SK-N-SH treated with all-trans-retinoic acid at 6 μM for 48 hours (cell line): ENCODE results near the gene STRBP.

Source experiments
- ATAC-seq: fragments of 200-7000 bp; cut with Tn5 transposase; 3 replicates; pipeline ENCODE4 v1.9.1; 2020; ENCODE audit warnings: mild to moderate bottlenecking, moderate library complexity
- ARNTL ChIP-seq: fragments of 450-650 bp; formaldehyde crosslinking; IDR thresholded peaks from 2 replicates; pipeline ENCODE4 v1.5.0; 2020; ENCODE audit warnings: low read depth, mild to moderate bottlenecking, moderate library complexity, borderline replicate concordance
- BACH2 ChIP-seq: fragments of 250-450 bp; sonication (Bioruptor Pico); IDR thresholded peaks from 2 replicates; pipeline ENCODE4 v1.9.0; 2021; ENCODE audit warnings: mild to moderate bottlenecking, borderline replicate concordance
- CSDC2 ChIP-seq: fragments of 250-450 bp; sonication (Bioruptor Pico); IDR thresholded peaks from 2 replicates; pipeline ENCODE4 v1.5.0; 2020; ENCODE audit warnings: mild to moderate bottlenecking, moderate library complexity
- ESRRG ChIP-seq: fragments of 250-450 bp; sonication (Bioruptor Pico); IDR thresholded peaks from 2 replicates; pipeline ENCODE4 v1.6.1; 2021; ENCODE audit warnings: mild to moderate bottlenecking
- GLIS3 ChIP-seq: fragments of 250-450 bp; sonication (Bioruptor Pico); IDR thresholded peaks from 2 replicates; pipeline ENCODE4 v1.5.0; 2020; ENCODE audit warnings: mild to moderate bottlenecking, moderate library complexity
- ISL1 ChIP-seq: fragments of 250-450 bp; sonication (Bioruptor Pico); IDR thresholded peaks from 2 replicates; pipeline ENCODE4 v2.1.2; 2022; ENCODE audit warnings: mild to moderate bottlenecking, moderate library complexity
- OSR1 ChIP-seq: fragments of 250-450 bp; sonication (Bioruptor Pico); IDR thresholded peaks from 2 replicates; pipeline ENCODE4 v1.8.0; 2022; ENCODE audit warnings: moderate library complexity, mild to moderate bottlenecking, inconsistent platforms
- POU6F1 ChIP-seq: fragments of 250-450 bp; sonication (Bioruptor Pico); IDR thresholded peaks from 2 replicates; pipeline ENCODE4 v1.8.0; 2021; ENCODE audit warnings: low read depth, mild to moderate bottlenecking, moderate library complexity, borderline replicate concordance
- PPARA ChIP-seq: fragments of 250-450 bp; sonication (Bioruptor Pico); IDR thresholded peaks from 2 replicates; pipeline ENCODE4 v1.5.0; 2020; ENCODE audit warnings: mild to moderate bottlenecking, borderline replicate concordance
- RARB ChIP-seq: fragments of 250-450 bp; sonication (Bioruptor Pico); IDR thresholded peaks from 2 replicates; pipeline ENCODE4 v1.8.0; 2021; ENCODE audit warnings: mild to moderate bottlenecking, moderate library complexity
- SNAI2 ChIP-seq: fragments of 250-450 bp; sonication (Bioruptor Pico); IDR thresholded peaks from 2 replicates; pipeline ENCODE4 v1.5.0; 2020; ENCODE audit warnings: mild to moderate bottlenecking, moderate library complexity
- TCF4 ChIP-seq: fragments of 250-450 bp; sonication (Bioruptor Pico); IDR thresholded peaks from 2 replicates; pipeline ENCODE4 v1.8.0; 2021; ENCODE audit warnings: mild to moderate bottlenecking, moderate library complexity, borderline replicate concordance
- TOX ChIP-seq: fragments of 250-450 bp; sonication (Bioruptor Pico); IDR thresholded peaks from 2 replicates; pipeline ENCODE4 v1.8.0; 2021; ENCODE audit warnings: mild to moderate bottlenecking, moderate library complexity, borderline replicate concordance
- TSHZ2 ChIP-seq: fragments of 250-450 bp; sonication (Bioruptor Pico); IDR thresholded peaks from 2 replicates; pipeline ENCODE4 v1.5.0; 2020; ENCODE audit warnings: mild to moderate bottlenecking, moderate library complexity
- ZFP3 ChIP-seq: fragments of 250-450 bp; sonication (Bioruptor Pico); IDR thresholded peaks from 2 replicates; pipeline ENCODE4 v1.5.0; 2020; ENCODE audit warnings: mild to moderate bottlenecking, moderate library complexity
- ZFP30 ChIP-seq: fragments of 450-650 bp; formaldehyde crosslinking; IDR thresholded peaks from 2 replicates; pipeline ENCODE4 v1.5.0; 2022; ENCODE audit warnings: mild to moderate bottlenecking, moderate library complexity
- ZNF565 ChIP-seq: fragments of 450-650 bp; formaldehyde crosslinking; conservative IDR thresholded peaks from 2 replicates; pipeline ENCODE4 v1.5.0; 2020; ENCODE audit warnings: low read depth, mild to moderate bottlenecking, moderate library complexity
- ZNF70 ChIP-seq: fragments of 450-650 bp; formaldehyde crosslinking; IDR thresholded peaks from 2 replicates; pipeline ENCODE4 v1.5.0; 2020; ENCODE audit warnings: mild to moderate bottlenecking, moderate library complexity
- ZNF8 ChIP-seq: fragments of 450-650 bp; formaldehyde crosslinking; IDR thresholded peaks from 2 replicates; pipeline ENCODE4 v1.5.0; 2020; ENCODE audit warnings: mild to moderate bottlenecking, moderate library complexity
- TF ChIP-seq, protein P1 (sequence below): fragments of 250-450 bp; sonication (Bioruptor Pico); IDR thresholded peaks from 2 replicates; pipeline ENCODE4 v1.8.0; 2020; ENCODE audit warnings: mild to moderate bottlenecking, moderate library complexity, borderline replicate concordance
- TF ChIP-seq, protein P2 (sequence below): fragments of 250-450 bp; sonication (Bioruptor Pico); IDR thresholded peaks from 2 replicates; pipeline ENCODE4 v1.5.1; 2021; ENCODE audit warnings: mild to moderate bottlenecking, moderate library complexity
- TF ChIP-seq, protein P3 (sequence below): fragments of 250-450 bp; sonication (Bioruptor Pico); IDR thresholded peaks from 2 replicates; pipeline ENCODE4 v1.5.1; 2020; ENCODE audit warnings: low read depth, mild to moderate bottlenecking, moderate library complexity

Gene STRBP

DNA sequence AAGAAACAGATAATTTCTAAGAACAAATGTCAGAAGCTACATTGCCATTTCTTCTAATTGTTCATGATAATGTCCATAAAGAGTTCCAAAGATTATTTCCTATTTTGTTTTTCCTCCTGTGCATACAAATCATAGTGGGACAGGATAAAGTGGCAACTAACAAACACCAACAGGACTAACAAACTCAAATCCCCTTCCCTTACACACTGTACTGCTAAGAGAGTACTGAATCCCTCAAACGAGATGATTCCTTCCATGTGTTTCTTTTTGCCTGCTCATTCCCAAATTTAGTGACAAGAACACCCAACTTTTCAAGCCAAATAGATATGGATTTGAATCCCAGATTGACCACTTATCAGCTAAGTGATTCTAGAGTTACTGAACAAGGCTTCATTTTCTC is 15.2 kb downstream of the STRBP start:
- TF ChIP-seq TOX (no peak), ZNF565 (CRISPR knock-in tag) (no peak), ZFP30 (CRISPR knock-in tag) (no peak), CSDC2 (no peak), TCF4 (no peak), ARNTL (CRISPR knock-in tag) (no peak), RARB (CRISPR knock-in tag) (no peak), POU6F1 (CRISPR knock-in tag) (no peak), ZNF8 (no peak), ESRRG (CRISPR knock-in tag) (no peak), GLIS3 (CRISPR knock-in tag) (no peak), ZFP3 (CRISPR knock-in tag) (no peak), OSR1 (no peak), ZNF70 (CRISPR knock-in tag) (no peak), SNAI2 (CRISPR knock-in tag) (no peak), ISL1 (CRISPR knock-in tag) (no peak), TSHZ2 (CRISPR knock-in tag) (no peak)
- TF ChIP-seq, protein P1, sequence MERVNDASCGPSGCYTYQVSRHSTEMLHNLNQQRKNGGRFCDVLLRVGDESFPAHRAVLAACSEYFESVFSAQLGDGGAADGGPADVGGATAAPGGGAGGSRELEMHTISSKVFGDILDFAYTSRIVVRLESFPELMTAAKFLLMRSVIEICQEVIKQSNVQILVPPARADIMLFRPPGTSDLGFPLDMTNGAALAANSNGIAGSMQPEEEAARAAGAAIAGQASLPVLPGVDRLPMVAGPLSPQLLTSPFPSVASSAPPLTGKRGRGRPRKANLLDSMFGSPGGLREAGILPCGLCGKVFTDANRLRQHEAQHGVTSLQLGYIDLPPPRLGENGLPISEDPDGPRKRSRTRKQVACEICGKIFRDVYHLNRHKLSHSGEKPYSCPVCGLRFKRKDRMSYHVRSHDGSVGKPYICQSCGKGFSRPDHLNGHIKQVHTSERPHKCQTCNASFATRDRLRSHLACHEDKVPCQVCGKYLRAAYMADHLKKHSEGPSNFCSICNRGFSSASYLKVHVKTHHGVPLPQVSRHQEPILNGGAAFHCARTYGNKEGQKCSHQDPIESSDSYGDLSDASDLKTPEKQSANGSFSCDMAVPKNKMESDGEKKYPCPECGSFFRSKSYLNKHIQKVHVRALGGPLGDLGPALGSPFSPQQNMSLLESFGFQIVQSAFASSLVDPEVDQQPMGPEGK, result no peak
- TF ChIP-seq, protein P2, sequence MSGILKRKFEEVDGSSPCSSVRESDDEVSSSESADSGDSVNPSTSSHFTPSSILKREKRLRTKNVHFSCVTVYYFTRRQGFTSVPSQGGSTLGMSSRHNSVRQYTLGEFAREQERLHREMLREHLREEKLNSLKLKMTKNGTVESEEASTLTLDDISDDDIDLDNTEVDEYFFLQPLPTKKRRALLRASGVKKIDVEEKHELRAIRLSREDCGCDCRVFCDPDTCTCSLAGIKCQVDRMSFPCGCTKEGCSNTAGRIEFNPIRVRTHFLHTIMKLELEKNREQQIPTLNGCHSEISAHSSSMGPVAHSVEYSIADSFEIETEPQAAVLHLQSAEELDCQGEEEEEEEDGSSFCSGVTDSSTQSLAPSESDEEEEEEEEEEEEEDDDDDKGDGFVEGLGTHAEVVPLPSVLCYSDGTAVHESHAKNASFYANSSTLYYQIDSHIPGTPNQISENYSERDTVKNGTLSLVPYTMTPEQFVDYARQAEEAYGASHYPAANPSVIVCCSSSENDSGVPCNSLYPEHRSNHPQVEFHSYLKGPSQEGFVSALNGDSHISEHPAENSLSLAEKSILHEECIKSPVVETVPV (CRISPR knock-in tag), result no peak

DNA sequence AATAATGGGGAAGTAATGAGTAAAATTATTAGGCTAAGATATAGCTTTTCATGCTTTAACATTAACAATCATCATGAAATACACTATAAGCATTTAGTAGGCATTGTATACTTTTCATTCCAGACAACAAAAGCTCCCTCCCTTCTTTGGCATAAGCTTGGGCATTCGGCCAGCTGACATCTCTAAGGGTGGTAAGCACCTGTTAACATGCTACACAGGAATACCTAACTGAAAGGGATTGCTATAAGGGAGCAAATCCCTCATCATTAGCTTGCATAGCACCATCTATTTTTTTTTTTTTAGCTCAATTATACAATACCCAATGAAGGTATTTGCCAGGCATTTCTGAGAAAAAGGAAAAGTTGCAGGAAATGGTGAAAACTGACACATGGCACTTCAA is 16.6 kb downstream of the STRBP start:
- ATAC-seq, result no peak
- no peak for TF ChIP-seq SNAI2 (CRISPR knock-in tag)
- TF ChIP-seq, protein P1, result no peak
- no peak for TF ChIP-seq ISL1 (CRISPR knock-in tag)
- TF ChIP-seq ZFP3 (CRISPR knock-in tag), result no peak
- TF ChIP-seq ZNF8, result no peak
- TF ChIP-seq, protein P3, sequence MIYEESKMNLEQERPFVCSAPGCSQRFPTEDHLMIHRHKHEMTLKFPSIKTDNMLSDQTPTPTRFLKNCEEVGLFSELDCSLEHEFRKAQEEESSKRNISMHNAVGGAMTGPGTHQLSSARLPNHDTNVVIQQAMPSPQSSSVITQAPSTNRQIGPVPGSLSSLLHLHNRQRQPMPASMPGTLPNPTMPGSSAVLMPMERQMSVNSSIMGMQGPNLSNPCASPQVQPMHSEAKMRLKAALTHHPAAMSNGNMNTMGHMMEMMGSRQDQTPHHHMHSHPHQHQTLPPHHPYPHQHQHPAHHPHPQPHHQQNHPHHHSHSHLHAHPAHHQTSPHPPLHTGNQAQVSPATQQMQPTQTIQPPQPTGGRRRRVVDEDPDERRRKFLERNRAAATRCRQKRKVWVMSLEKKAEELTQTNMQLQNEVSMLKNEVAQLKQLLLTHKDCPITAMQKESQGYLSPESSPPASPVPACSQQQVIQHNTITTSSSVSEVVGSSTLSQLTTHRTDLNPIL (CRISPR knock-in tag), result no peak
- TF ChIP-seq RARB (CRISPR knock-in tag), result no peak
- TF ChIP-seq ZFP30 (CRISPR knock-in tag), result no peak
- TF ChIP-seq BACH2, result no peak
- no peak for TF ChIP-seq PPARA
- no peak for TF ChIP-seq ZNF70 (CRISPR knock-in tag)
- TF ChIP-seq POU6F1 (CRISPR knock-in tag), result no peak
- no peak for TF ChIP-seq ARNTL (CRISPR knock-in tag)
- TF ChIP-seq, protein P2 (CRISPR knock-in tag), result no peak
- TF ChIP-seq TCF4, result no peak
- TF ChIP-seq GLIS3 (CRISPR knock-in tag), result no peak
- no peak for TF ChIP-seq TOX

More for the DNA sequence above, 15.2 kb downstream of the STRBP start:
- ATAC-seq, result no peak
